T-helper 17 cell (primary cell): ENCODE measurements around the gene IARS2. TPM values are rescaled to one million over a fixed set of nuclear protein-coding genes. Genes with fewer than 3 reads are reported as not detected.

Experiments
- total RNA-seq, 4 donors: library from RNA in 2 of 4; stranded (reverse) in 2 of 4; gene quantifications; one replicate each; pipeline ENCODE4 v1.2.3 and lab custom pipeline; 2022 to 2026

IARS2 gene
- total RNA-seq, 2 donors from 2014 or later = 29.8 to 32.6 TPM

Other genes starting within 250 kb of the IARS2 start
- not detected for gene SLC30A10, start 165.6 kb upstream of the IARS2 start, total RNA-seq
- 10 to 100 TPM; 55.1 to 60.3 TPM for gene EPRS1, start 47.6 kb upstream of the IARS2 start, total RNA-seq
- gene BPNT1, start 4.3 kb upstream of the IARS2 start, total RNA-seq = 1 to 10 TPM; 6.0 to 9.4 TPM
- 10 to 100 TPM; 46.6 to 49.1 TPM for gene RAB3GAP2, start 178.3 kb downstream of the IARS2 start, total RNA-seq